ENCODE measurements around the gene PRX. TPM values are rescaled to one million over a fixed set of nuclear protein-coding genes. Genes with fewer than 3 reads are reported as not detected.

The PRX gene
- total RNA-seq, 1 donor from 2014 or later = 0.96 TPM

- Mint-ChIP-seq H3K27ac (no peak overlapping the region), H3K4me1 (ENCODE audit: low read depth) (peaks cover 17% of the 10 kb centered on the region), H3K4me3 (ENCODE audit: low read depth) (no peak overlapping the region), H3K9me3 (ENCODE audit: low read depth) (no peaks in the 10 kb centered on the region), H3K27me3 (no peaks in the 10 kb centered on the region), H3K36me3 (ENCODE audit: insufficient read depth) (peaks cover 4% of the 10 kb centered on the region)
- TF ChIP-seq, protein P1, sequence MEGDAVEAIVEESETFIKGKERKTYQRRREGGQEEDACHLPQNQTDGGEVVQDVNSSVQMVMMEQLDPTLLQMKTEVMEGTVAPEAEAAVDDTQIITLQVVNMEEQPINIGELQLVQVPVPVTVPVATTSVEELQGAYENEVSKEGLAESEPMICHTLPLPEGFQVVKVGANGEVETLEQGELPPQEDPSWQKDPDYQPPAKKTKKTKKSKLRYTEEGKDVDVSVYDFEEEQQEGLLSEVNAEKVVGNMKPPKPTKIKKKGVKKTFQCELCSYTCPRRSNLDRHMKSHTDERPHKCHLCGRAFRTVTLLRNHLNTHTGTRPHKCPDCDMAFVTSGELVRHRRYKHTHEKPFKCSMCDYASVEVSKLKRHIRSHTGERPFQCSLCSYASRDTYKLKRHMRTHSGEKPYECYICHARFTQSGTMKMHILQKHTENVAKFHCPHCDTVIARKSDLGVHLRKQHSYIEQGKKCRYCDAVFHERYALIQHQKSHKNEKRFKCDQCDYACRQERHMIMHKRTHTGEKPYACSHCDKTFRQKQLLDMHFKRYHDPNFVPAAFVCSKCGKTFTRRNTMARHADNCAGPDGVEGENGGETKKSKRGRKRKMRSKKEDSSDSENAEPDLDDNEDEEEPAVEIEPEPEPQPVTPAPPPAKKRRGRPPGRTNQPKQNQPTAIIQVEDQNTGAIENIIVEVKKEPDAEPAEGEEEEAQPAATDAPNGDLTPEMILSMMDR (IDR thresholded peaks at IDR 0.05; ENCODE audit: unreplicated experiment) = no peak
- no peak for DNase-seq (ENCODE audit: low spot score, unreplicated experiment)
Observed at GRCh38 chr19:40446263-40446784, 33.1 kb upstream of the PRX start.

DNA sequence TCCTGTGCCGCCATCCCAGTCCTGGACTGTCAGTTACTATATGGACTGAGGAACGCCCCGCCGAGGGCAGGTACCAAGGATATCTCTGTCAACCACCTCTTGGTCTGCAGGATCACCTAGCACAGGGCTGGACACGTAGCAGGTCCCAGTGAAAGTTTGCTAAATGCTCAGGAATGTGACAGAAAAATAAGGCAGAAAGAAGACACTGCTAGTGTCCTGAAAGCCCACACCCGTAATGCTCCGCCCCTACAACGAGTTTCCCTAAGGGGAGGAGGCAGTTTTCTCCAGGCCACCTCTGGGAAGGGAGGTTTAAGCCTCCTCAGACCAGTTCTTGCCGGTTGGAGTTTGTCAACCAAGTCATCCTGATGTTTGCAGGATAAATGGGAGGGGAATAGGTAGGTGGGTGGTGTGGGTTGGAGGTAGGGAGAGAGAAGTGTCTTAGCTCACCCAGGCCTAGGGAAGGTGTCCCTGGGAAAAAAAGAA is 32.6 kb upstream of the PRX start:
- no peak for DNase-seq (ENCODE audit: low spot score, unreplicated experiment)
- Mint-ChIP-seq H3K27ac (peak overlapping the region; percentile 62), H3K36me3 (ENCODE audit: insufficient read depth) (peaks cover 7% of the 10 kb centered on the region), H3K4me1 (ENCODE audit: low read depth) (peaks cover 17% of the 10 kb centered on the region), H3K27me3 (no peaks in the 10 kb centered on the region), H3K4me3 (ENCODE audit: low read depth) (peak overlapping the region; percentile 62), H3K9me3 (ENCODE audit: low read depth) (no peaks in the 10 kb centered on the region)
- TF ChIP-seq, protein P1 (IDR thresholded peaks at IDR 0.05; ENCODE audit: unreplicated experiment) = no peak

DNA sequence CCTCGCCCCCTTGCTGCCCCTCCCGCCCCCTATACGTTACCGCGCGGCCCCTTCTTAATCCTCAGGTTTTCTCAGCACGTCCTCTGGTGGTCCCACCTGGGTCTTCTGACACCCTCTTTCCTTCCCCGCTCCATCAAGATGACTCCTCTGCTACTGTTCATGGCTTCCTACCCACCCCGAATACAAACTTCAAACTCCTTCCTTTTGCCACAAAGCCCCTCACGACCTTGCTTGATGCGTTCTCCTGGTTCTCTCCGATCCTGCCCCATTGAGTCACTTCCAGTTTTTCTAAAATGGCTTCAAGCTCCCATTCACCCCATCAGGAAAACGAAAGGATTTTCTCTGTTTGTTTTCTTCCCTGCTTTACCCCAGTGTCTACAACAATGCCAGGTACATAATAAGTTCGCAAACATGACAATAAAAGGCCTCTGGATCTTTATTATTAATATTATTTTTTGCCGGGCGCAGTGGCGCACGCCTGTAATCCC is 31.7 kb upstream of the PRX start:
- H3K36me3 Mint-ChIP-seq (ENCODE audit: insufficient read depth) = peaks cover 7% of the 10 kb centered on the region

GRCh38 chr19:40444000-40444824 is 31.0 kb upstream of the PRX start, which contains the start of gene SERTAD3:
Gene SERTAD3, minus strand, starts transcription at chr19:40444335. Its CDS starts 2,255 bp downstream, at chr19:40442080.
- H3K27ac Mint-ChIP-seq = peak within 1 kb of the TSS; percentile 99
- H3K36me3 Mint-ChIP-seq (ENCODE audit: insufficient read depth) = peaks cover 7% of the 10 kb centered on the region
- no peaks in the 10 kb centered on the region for H3K27me3 Mint-ChIP-seq
- no peaks in the 10 kb centered on the region for H3K9me3 Mint-ChIP-seq (ENCODE audit: low read depth)
- H3K4me1 Mint-ChIP-seq (ENCODE audit: low read depth) = peaks cover 17% of the 10 kb centered on the region
- peak; percentile 97 for DNase-seq (ENCODE audit: low spot score, unreplicated experiment)
- TF ChIP-seq, protein P1 (IDR thresholded peaks at IDR 0.05; ENCODE audit: unreplicated experiment) = no peak
- peak within 1 kb of the TSS; percentile 95 for H3K4me3 Mint-ChIP-seq (ENCODE audit: low read depth)

More for the DNA sequence above, 31.7 kb upstream of the PRX start:
- peak overlapping the region; percentile 99 for H3K27ac Mint-ChIP-seq
- TF ChIP-seq, protein P1 (IDR thresholded peaks at IDR 0.05; ENCODE audit: unreplicated experiment) = no peak
- H3K4me3 Mint-ChIP-seq (ENCODE audit: low read depth) = peak overlapping the region; percentile 95
- H3K4me1 Mint-ChIP-seq (ENCODE audit: low read depth) = peaks cover 17% of the 10 kb centered on the region
- H3K27me3 Mint-ChIP-seq = no peaks in the 10 kb centered on the region
- H3K9me3 Mint-ChIP-seq (ENCODE audit: low read depth) = no peaks in the 10 kb centered on the region
- DNase-seq (ENCODE audit: low spot score, unreplicated experiment) = no peak

Measured in progenitor cell of endocrine pancreas (in vitro differentiated cells).